Lung (tissue), 12 donors: ENCODE data around the gene MPHOSPH8. TPM values are rescaled to one million over a fixed set of nuclear protein-coding genes. Genes with fewer than 3 reads are reported as not detected.
A peak's percentile ranks its signal among the peaks of the same experiment; 100 is the strongest.

ENCODE experiments used
- ATAC-seq: fragments of 200-7000 bp; cut with Tn5 transposase; one replicate; pipeline ENCODE4 v1.9.1; 2020; ENCODE audit warnings: moderate number of reproducible peaks; ENCODE audit not compliant: insufficient read depth, low FRiP score
- DNase-seq, 3 donors: peaks; one replicate each; pipeline ENCODE4 v3.0.0-alpha.2; 2013 to 2017
- H3K27ac ChIP-seq, 2 donors: one replicate each; pipeline ENCODE4 v1.5.1; 2013; ENCODE audit warnings: mild to moderate bottlenecking in 2 of 2, moderate library complexity in 2 of 2, control low read depth in 1 of 2, inconsistent platforms in 1 of 2, low read depth in 1 of 2, low read length in 1 of 2
- H3K27me3 ChIP-seq, 3 donors: one replicate each; pipeline ENCODE4 v1.5.1; 2013; ENCODE audit warnings: low read length in 2 of 3; ENCODE audit not compliant: control insufficient read depth in 3 of 3, insufficient read depth in 3 of 3
- H3K36me3 ChIP-seq, 4 donors: one replicate each; pipeline ENCODE4 v1.5.1; 2013; ENCODE audit warnings: low read length in 4 of 4, mild to moderate bottlenecking in 1 of 4, moderate library complexity in 1 of 4; ENCODE audit not compliant: control insufficient read depth in 4 of 4, insufficient read depth in 4 of 4
- H3K4me1 ChIP-seq, 5 donors: one replicate each; pipeline ENCODE4 v1.5.1; 2013; ENCODE audit warnings: low read length in 5 of 5, mild to moderate bottlenecking in 2 of 5, moderate library complexity in 1 of 5; ENCODE audit not compliant: control insufficient read depth in 5 of 5, insufficient read depth in 5 of 5
- H3K4me3 ChIP-seq: one replicate; pipeline ENCODE4 v1.5.1; 2013; ENCODE audit warnings: mild to moderate bottlenecking, control low read depth, moderate library complexity
- H3K9ac ChIP-seq, 2 donors: one replicate each; pipeline ENCODE4 v1.5.1; 2013; ENCODE audit warnings: low read length in 2 of 2, control low read depth in 1 of 2; ENCODE audit not compliant: insufficient read depth in 1 of 2
- H3K9me3 ChIP-seq, 4 donors: one replicate each; pipeline ENCODE4 v1.5.1; 2013; ENCODE audit warnings: low read length in 3 of 4, mild to moderate bottlenecking in 1 of 4, moderate library complexity in 1 of 4; ENCODE audit not compliant: control insufficient read depth in 4 of 4, insufficient read depth in 3 of 4
- WGBS, 2 donors: extraction: QIAGEN DNeasy Blood & Tissue Kit; methylation state at CpG; one replicate each; pipeline ENCODE4 v1.1.7; 2013; 5-methylcytosine and 5-hydroxymethylcytosine counted together
- polyA plus RNA-seq, 2 donors: library from polyadenylated mRNA; stranded (reverse); fragments of 200-250 nt; gene quantifications; one replicate each; pipeline ENCODE4 v1.2.1, GENCODE V29; 2013
- total RNA-seq, 2 donors: library from RNA; depleted of rRNA in 1 of 2; stranded (reverse); fragments of >200 nt in 1 of 2; gene quantifications; one replicate each; pipeline ENCODE4 v1.2.1, GENCODE V29; 2014 to 2021
- TF ChIP-seq, protein P1 (sequence below): IDR thresholded peaks from 2 replicates; pipeline ENCODE4 v1.5.1; 2012; ENCODE audit warnings: mild to moderate bottlenecking; ENCODE audit errors: control extremely low read depth, extremely low read depth
- donor health status: control.
- donor health status: control.
- donor health status: Bipolar disorder and iron deficiency.
- donor health status: healthy.
- donor health status: DM: yes; HTN: yes; CAD: no.

Gene MPHOSPH8
- total and polyA plus RNA-seq, 4 donors, result 16.5 to 39.1 (median 29.6) TPM

DNA sequence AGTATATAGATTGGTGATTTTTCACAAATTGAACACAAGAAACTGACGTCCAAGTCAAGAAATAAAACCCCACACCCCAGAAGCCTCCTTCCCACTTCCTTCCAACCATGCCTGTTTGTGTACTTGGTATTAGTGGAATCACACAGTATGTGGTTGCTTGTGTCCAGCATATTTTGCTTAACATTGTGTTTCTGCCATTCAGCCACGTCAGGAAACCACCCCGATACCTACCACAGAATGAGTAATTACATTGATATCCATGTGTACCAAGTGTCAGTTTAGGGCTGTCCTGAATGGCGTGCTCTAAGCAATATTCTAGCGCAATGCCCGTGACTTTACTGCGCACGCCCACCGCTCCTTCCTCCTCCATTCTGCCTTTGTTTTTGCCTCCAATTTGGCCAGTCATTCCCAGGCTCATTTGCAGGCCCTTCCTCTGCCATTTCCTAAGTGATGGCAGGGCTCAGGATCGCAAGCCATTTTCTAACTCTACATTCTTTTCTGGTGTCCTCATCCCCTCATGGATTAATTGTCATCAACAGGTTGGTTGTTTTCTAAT is 25.9 kb upstream of the MPHOSPH8 start:
- no peaks in the 10 kb centered on the region for H3K36me3 ChIP-seq
- TF ChIP-seq, protein P1, sequence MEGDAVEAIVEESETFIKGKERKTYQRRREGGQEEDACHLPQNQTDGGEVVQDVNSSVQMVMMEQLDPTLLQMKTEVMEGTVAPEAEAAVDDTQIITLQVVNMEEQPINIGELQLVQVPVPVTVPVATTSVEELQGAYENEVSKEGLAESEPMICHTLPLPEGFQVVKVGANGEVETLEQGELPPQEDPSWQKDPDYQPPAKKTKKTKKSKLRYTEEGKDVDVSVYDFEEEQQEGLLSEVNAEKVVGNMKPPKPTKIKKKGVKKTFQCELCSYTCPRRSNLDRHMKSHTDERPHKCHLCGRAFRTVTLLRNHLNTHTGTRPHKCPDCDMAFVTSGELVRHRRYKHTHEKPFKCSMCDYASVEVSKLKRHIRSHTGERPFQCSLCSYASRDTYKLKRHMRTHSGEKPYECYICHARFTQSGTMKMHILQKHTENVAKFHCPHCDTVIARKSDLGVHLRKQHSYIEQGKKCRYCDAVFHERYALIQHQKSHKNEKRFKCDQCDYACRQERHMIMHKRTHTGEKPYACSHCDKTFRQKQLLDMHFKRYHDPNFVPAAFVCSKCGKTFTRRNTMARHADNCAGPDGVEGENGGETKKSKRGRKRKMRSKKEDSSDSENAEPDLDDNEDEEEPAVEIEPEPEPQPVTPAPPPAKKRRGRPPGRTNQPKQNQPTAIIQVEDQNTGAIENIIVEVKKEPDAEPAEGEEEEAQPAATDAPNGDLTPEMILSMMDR, result no peak
- DNase-seq, result no peak
- peaks cover 0 to 10% (median 2%) of the 10 kb centered on the region in 4 donors for H3K9me3 ChIP-seq
- no peak for ATAC-seq
- H3K9ac ChIP-seq, result no peak overlapping the region
- H3K27ac ChIP-seq, result no peak overlapping the region
- H3K4me3 ChIP-seq, result no peak overlapping the region
- H3K27me3 ChIP-seq, result no peaks in the 10 kb centered on the region
- no peaks in the 10 kb centered on the region for H3K4me1 ChIP-seq
- WGBS, 2 donors, result 94 to 96% methylated on average over 10 of the region's 10 CpGs

DNA sequence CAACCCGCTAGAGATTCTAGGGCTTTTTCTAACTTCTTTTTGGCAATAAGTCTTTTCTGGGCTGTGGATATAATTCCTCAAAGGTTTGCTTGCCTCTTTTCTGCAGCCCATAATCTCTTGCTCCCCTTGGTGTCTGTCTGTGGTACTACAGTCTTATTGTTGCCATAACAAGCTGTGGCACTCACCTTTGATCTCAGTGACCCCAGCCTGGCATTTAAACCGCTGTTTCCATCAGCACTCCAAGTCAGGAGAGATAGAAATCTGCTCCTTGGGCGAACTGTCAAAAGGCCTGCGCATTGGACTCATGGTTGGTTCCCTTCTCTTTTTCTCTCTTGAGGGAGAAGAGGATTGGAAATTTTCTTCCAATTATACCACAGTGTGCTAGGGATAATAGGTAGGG is 14.5 kb upstream of the MPHOSPH8 start:
- Histone ChIP-seq H3K9ac (no peak overlapping the region), H3K27me3 (no peaks in the 10 kb centered on the region), H3K4me1 (no peaks in the 10 kb centered on the region), H3K9me3 (peaks cover 0 to 5% (median 0%) of the 10 kb centered on the region in 4 donors), H3K36me3 (no peaks in the 10 kb centered on the region), H3K4me3 (no peak overlapping the region), H3K27ac (no peak overlapping the region)
- 76 to 87% methylated on average over 4 of the region's 4 CpGs for WGBS, 2 donors
- DNase-seq, result no peak
- TF ChIP-seq, protein P1, result peak; percentile 13
- ATAC-seq, result no peak

DNA sequence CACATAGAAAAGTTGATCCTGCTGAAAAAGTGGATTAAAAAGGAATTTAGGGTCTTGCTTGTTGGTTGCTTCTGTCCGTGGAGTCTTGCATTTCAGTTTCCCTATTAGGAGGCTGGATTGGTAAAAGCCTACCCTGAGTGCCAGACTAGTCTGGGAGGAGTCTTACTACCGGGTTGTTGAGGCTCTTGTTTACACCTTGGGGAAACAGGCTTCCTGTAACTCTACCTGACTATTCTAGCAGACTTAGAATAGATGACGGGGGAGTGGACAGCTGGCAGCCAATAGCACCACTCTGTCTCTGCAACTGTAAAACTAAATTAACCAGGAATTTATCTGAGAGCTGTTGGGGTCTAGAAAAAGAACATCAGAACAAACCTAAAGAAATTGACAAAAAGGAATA is 11.3 kb upstream of the MPHOSPH8 start:
- Histone ChIP-seq H3K9me3 (peaks cover 0 to 5% (median 0%) of the 10 kb centered on the region in 4 donors), H3K36me3 (no peaks in the 10 kb centered on the region), H3K4me1 (no peaks in the 10 kb centered on the region), H3K4me3 (no peak overlapping the region), H3K27ac (no peak overlapping the region), H3K27me3 (no peaks in the 10 kb centered on the region), H3K9ac (no peak overlapping the region)
- DNase-seq (no peak), ATAC-seq (no peak)
- WGBS, 2 donors, result 56 to 81% methylated on average over 3 of the region's 3 CpGs
- TF ChIP-seq, protein P1, result no peak

DNA sequence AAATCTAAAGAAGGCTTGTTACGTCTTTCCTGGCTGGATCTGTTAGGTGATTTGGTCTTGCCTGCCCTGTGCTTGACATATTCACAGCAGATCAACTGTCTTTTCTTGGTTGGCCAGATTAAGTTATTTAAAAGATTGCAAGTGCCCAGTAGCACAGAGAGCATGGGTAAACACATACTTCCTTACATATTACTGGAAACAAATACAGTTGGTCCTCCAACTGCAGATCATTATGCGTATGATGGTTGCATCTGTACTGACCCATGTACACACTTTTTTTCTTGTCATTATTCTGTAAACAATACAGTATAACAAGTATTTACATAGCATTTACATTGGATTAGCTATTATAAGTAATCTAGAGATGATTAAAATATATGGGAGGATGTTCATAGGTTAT is 9.2 kb upstream of the MPHOSPH8 start:
- 89 to 96% methylated on average over 2 of the region's 2 CpGs for WGBS, 2 donors
- Histone ChIP-seq H3K27ac (no peak overlapping the region), H3K9ac (no peak overlapping the region), H3K4me3 (no peak overlapping the region), H3K9me3 (no peaks in the 10 kb centered on the region), H3K4me1 (peaks cover 0 to 2% (median 0%) of the 10 kb centered on the region in 5 donors), H3K27me3 (no peaks in the 10 kb centered on the region), H3K36me3 (no peaks in the 10 kb centered on the region)
- DNase-seq (no peak), ATAC-seq (no peak)
- TF ChIP-seq, protein P1, result no peak
